ENCODE results near the gene PILRB. TPM values are rescaled to one million over a fixed set of nuclear protein-coding genes. Genes with fewer than 3 reads are reported as not detected.
"Not testable (repeated sequence)": the region's sequence is repeated elsewhere in the genome, so short reads cannot be mapped to it uniquely, and the experiment has no call there.

PILRB gene
- 4.4 and 4.6 TPM in 2 replicates for total RNA-seq (2014; rRNA removed; shearing (Covaris generic))

- DNase-seq (ENCODE audit: low spot score): no peak
These were observed at the start of gene PILRB for GRCh38 chr7:100358027-100358856. Gene PILRB, plus strand, starts transcription at chr7:100358117. Its CDS starts 186 bp downstream, at chr7:100358303.

GRCh38 chr7:100318329-100318728 is 39.6 kb upstream of the PILRB start:
- DNase-seq (ENCODE audit: low spot score): not testable (repeated sequence)

GRCh38 chr7:100321648-100322047 is 36.3 kb upstream of the PILRB start:
- not testable (repeated sequence) for DNase-seq (ENCODE audit: low spot score)

GRCh38 chr7:100324194-100324593 is 33.7 kb upstream of the PILRB start:
- DNase-seq (ENCODE audit: low spot score): not testable (repeated sequence)

GRCh38 chr7:100325671-100326070 is 32.2 kb upstream of the PILRB start:
- not testable (repeated sequence) for DNase-seq (ENCODE audit: low spot score)

- DNase-seq (ENCODE audit: low spot score): not testable (repeated sequence)
These were observed 31.0 kb upstream of the PILRB start for GRCh38 chr7:100326914-100327313.

GRCh38 chr7:100335566-100336466 is 22.1 kb upstream of the PILRB start:
- DNase-seq (ENCODE audit: low spot score): peak; percentile 92

GRCh38 chr7:100338083-100338696 is 19.7 kb upstream of the PILRB start:
- DNase-seq (ENCODE audit: low spot score): peak; percentile 69

- peak; percentile 1 for DNase-seq (ENCODE audit: low spot score)
These were observed 16.6 kb upstream of the PILRB start for GRCh38 chr7:100341286-100341685.

GRCh38 chr7:100342765-100343164 is 15.2 kb upstream of the PILRB start:
- DNase-seq (ENCODE audit: low spot score): peak; percentile 2

- not testable (repeated sequence) for DNase-seq (ENCODE audit: low spot score)
These were observed 13.8 kb upstream of the PILRB start for GRCh38 chr7:100344124-100344559.

- DNase-seq (ENCODE audit: low spot score): peak; percentile 72
These were observed 13.2 kb upstream of the PILRB start for GRCh38 chr7:100344560-100345287.

- not testable (repeated sequence) for DNase-seq (ENCODE audit: low spot score)
These were observed 12.6 kb upstream of the PILRB start for GRCh38 chr7:100345288-100345672.

- no peak for DNase-seq (ENCODE audit: low spot score)
These were observed 11.0 kb upstream of the PILRB start for GRCh38 chr7:100346921-100347320.

GRCh38 chr7:100348805-100349204 is 9.1 kb upstream of the PILRB start:
- DNase-seq (ENCODE audit: low spot score): no peak

GRCh38 chr7:100349757-100350156 is 8.2 kb upstream of the PILRB start:
- no peak for DNase-seq (ENCODE audit: low spot score)

- no peak for DNase-seq (ENCODE audit: low spot score)
These were observed 6.3 kb upstream of the PILRB start for GRCh38 chr7:100351657-100352058.

- not testable (repeated sequence) for DNase-seq (ENCODE audit: low spot score)
These were observed 5.6 kb upstream of the PILRB start for GRCh38 chr7:100352230-100352781.

GRCh38 chr7:100352984-100353684 is 4.8 kb upstream of the PILRB start:
- DNase-seq (ENCODE audit: low spot score): no peak

GRCh38 chr7:100353685-100354330 is 4.1 kb upstream of the PILRB start:
- no peak for DNase-seq (ENCODE audit: low spot score)
